HCT116 (cell line): ENCODE measurements around the gene ATP1B3. TPM values are rescaled to one million over a fixed set of nuclear protein-coding genes. Genes with fewer than 3 reads are reported as not detected.

Source experiments
- ATAC-seq: fragments of 200-7000 bp; cut with Tn5 transposase; 2 replicates; pipeline ENCODE4 v1.9.1; 2020; ENCODE audit warnings: mild to moderate bottlenecking, moderate library complexity
- BruUV-seq: library from RNA; stranded (reverse); fragments of 400-500 nt; replicated peaks from 2 replicates; lab custom pipeline; 2021; lab: Mats Ljungman, UMichigan
- CTCF ChIA-PET: fragments of 300-600 bp; sonication (Branson Sonifier 250); formaldehyde crosslinking; loops from one replicate; lab custom pipeline; 2021; ENCODE audit warnings: antibody characterized with exemption; lab: Charles Lee
- POLR2A ChIA-PET: fragments of 300-600, 350-600 bp; sonication (Branson Sonifier 250); formaldehyde crosslinking; loops from one replicate; lab custom pipeline; 2021; ENCODE audit warnings: antibody characterized with exemption; lab: Charles Lee
- RAD21 ChIA-PET, 2 experiments: fragments of 300-600 bp; sonication (Branson Sonifier 250); formaldehyde crosslinking; loops; one replicate each; lab custom pipeline; 2023; ENCODE audit warnings: low total read pairs in 2 of 2; ENCODE audit not compliant: uncharacterized antibody in 2 of 2, unreplicated experiment in 2 of 2, low non-redundant PET in 1 of 2; lab: Charles Lee
- DNase-seq: peaks from one replicate; pipeline ENCODE4 v3.0.0-alpha.2; 2010; ENCODE audit warnings: low read depth, low spot score
- H2AFZ ChIP-seq: fragments of 200-600 bp; shearing (Covaris generic), sonication (generic); 2 replicates; pipeline ENCODE4 v1.6.1; 2017; ENCODE audit warnings: low read depth, mixed run types, mixed read lengths, antibody characterized with exemption, low read length; ENCODE audit not compliant: poor library complexity, severe bottlenecking
- H3K27ac ChIP-seq: 2 replicates; pipeline ENCODE4 v1.5.1; 2012; ENCODE audit warnings: low read depth, low read length
- H3K27me3 ChIP-seq: fragments of 200-600 bp; sonication (generic); 2 replicates; pipeline ENCODE4 v1.6.1; 2016; ENCODE audit warnings: mixed run types, low read length, mixed read lengths; ENCODE audit not compliant: insufficient read depth
- H3K36me3 ChIP-seq, 2 experiments: fragments of 200-500 bp in 1 of 2; fragments of 200-600 bp in 1 of 2; sonication (Bioruptor generic) in 1 of 2; sonication (generic) in 1 of 2; 2 replicates each; pipeline versions ENCODE4 v1.5.1 to v1.6.1; 2014 to 2016; ENCODE audit warnings: low read length in 2 of 2, inconsistent platforms in 1 of 2, mixed read lengths in 1 of 2, mixed run types in 1 of 2; ENCODE audit not compliant: insufficient read depth in 2 of 2, control insufficient read depth in 1 of 2
- H3K4me1 ChIP-seq, 2 experiments: fragments of 200-600 bp in 1 of 2; sonication (generic) in 1 of 2; 2 replicates each; pipeline versions ENCODE4 v1.5.1 to v1.6.1; 2012 to 2017; ENCODE audit warnings: low read length in 2 of 2, inconsistent platforms in 1 of 2, mild to moderate bottlenecking in 1 of 2, mixed read lengths in 1 of 2, mixed run types in 1 of 2, moderate library complexity in 1 of 2; ENCODE audit not compliant: insufficient read depth in 2 of 2, control insufficient read depth in 1 of 2
- H3K4me2 ChIP-seq: fragments of 200-600 bp; sonication (generic); 2 replicates; pipeline ENCODE4 v1.6.1; 2017; ENCODE audit warnings: mixed run types, low read length, mixed read lengths
- H3K4me3 ChIP-seq, 2 experiments: fragments of 200-600 bp in 1 of 2; sonication (generic) in 1 of 2; replicated peaks in 1 of 2; 2 replicates each; pipeline ENCODE4 v1.5.1; 2011 to 2016; ENCODE audit warnings: low read length in 2 of 2, control low read depth in 1 of 2, low read depth in 1 of 2, mild to moderate bottlenecking in 1 of 2, mixed read lengths in 1 of 2, mixed run types in 1 of 2
- H3K79me2 ChIP-seq: fragments of 200-600 bp; sonication (generic); 2 replicates; pipeline ENCODE4 v1.6.1; 2017; ENCODE audit warnings: mild to moderate bottlenecking, mixed run types, low read length, moderate library complexity, mixed read lengths; ENCODE audit not compliant: insufficient read depth
- H3K9ac ChIP-seq: fragments of 200-600 bp; sonication (generic); 2 replicates; pipeline ENCODE4 v1.6.1; 2016; ENCODE audit warnings: low read length, mixed read lengths
- H3K9me2 ChIP-seq: fragments of 200-600 bp; sonication (generic), shearing (Covaris generic); 2 replicates; pipeline ENCODE4 v1.6.1; 2017; ENCODE audit warnings: mixed run types, mild to moderate bottlenecking, moderate library complexity; ENCODE audit not compliant: insufficient read depth
- H3K9me3 ChIP-seq, 2 experiments: fragments of 200-500 bp in 1 of 2; fragments of 200-600 bp in 1 of 2; sonication (Bioruptor generic) in 1 of 2; sonication (generic) in 1 of 2; 2 replicates each; pipeline ENCODE4 v1.6.1; 2014 to 2017; ENCODE audit warnings: low read length in 2 of 2, mixed read lengths in 2 of 2, inconsistent platforms in 1 of 2, low read depth in 1 of 2, mild to moderate bottlenecking in 1 of 2, mixed run types in 1 of 2, moderate library complexity in 1 of 2; ENCODE audit not compliant: control insufficient read depth in 1 of 2, insufficient read depth in 1 of 2
- H4K20me1 ChIP-seq: fragments of 200-600 bp; sonication (generic), shearing (Covaris generic); 2 replicates; pipeline ENCODE4 v1.6.1; 2017; ENCODE audit warnings: mixed run types, mild to moderate bottlenecking, moderate library complexity; ENCODE audit not compliant: insufficient read depth
- ATF3 ChIP-seq: IDR thresholded peaks from 2 replicates; pipeline ENCODE4 v1.6.1; 2012
- CBX3 ChIP-seq: IDR thresholded peaks from 2 replicates; pipeline ENCODE4 v1.6.1; 2012; ENCODE audit warnings: low read depth
- CEBPB ChIP-seq: IDR thresholded peaks from 2 replicates; pipeline ENCODE4 v1.6.1; 2012; ENCODE audit warnings: low read depth
- CTCF ChIP-seq, 3 experiments: fragments of 200-600 bp in 1 of 3; sonication (generic) in 1 of 3; IDR thresholded peaks in 2 of 3; conservative IDR thresholded peaks in 1 of 3; 2 replicates each; pipeline ENCODE4 v1.5.1; 2012 to 2017; ENCODE audit warnings: low read depth in 2 of 3, low read length in 2 of 3, antibody characterized with exemption in 1 of 3, borderline replicate concordance in 1 of 3, control low read depth in 1 of 3, mild to moderate bottlenecking in 1 of 3, mixed read lengths in 1 of 3, mixed run types in 1 of 3, moderate library complexity in 1 of 3; ENCODE audit not compliant: insufficient read depth in 1 of 3
- ELF1 ChIP-seq: IDR thresholded peaks from 2 replicates; pipeline ENCODE4 v1.6.1; 2012; ENCODE audit warnings: low read depth, borderline replicate concordance
- EZH2phosphoT487 ChIP-seq: fragments of 200-600 bp; IDR thresholded peaks from 2 replicates; pipeline ENCODE4 v1.6.1; 2018; ENCODE audit warnings: antibody characterized with exemption, borderline replicate concordance
- JUND ChIP-seq: IDR thresholded peaks from 2 replicates; pipeline ENCODE4 v1.6.1; 2012
- POLR2AphosphoS5 ChIP-seq: IDR thresholded peaks from 2 replicates; pipeline ENCODE4 v1.6.1; 2011; ENCODE audit warnings: mild to moderate bottlenecking, low read depth, low read length, moderate library complexity
- RAD21 ChIP-seq: IDR thresholded peaks from 2 replicates; pipeline ENCODE4 v1.6.1; 2012; ENCODE audit warnings: low read depth, mild to moderate bottlenecking
- REST ChIP-seq: IDR thresholded peaks from 2 replicates; pipeline ENCODE4 v1.6.1; 2012; ENCODE audit warnings: low read depth
- SP1 ChIP-seq: IDR thresholded peaks from 2 replicates; pipeline ENCODE4 v1.6.1; 2012; ENCODE audit warnings: low read depth
- TCF7L2 ChIP-seq: IDR thresholded peaks from 2 replicates; pipeline ENCODE4 v1.7.0; 2011; ENCODE audit warnings: borderline replicate concordance, inconsistent platforms; ENCODE audit not compliant: insufficient read depth, insufficient read length; ENCODE audit errors: extremely low read depth
- ZFX ChIP-seq: fragments of 450-650 bp; IDR thresholded peaks from 2 replicates; pipeline ENCODE4 v1.6.1; 2017
- intact Hi-C: fragments of 100-400 bp; cut with micrococcal nuclease; formaldehyde crosslinking; loops from 2 replicates; pipeline ENCODE4 v1.10.0; 2022
- total RNA-seq: library from RNA; stranded (reverse); gene quantifications from one replicate; pipeline ENCODE4 v1.2.1, GENCODE V29; 2021; ENCODE audit not compliant: unreplicated experiment

Gene ATP1B3
- total RNA-seq, 1 experiment from 2014 or later: 147 TPM

- TF ChIP-seq CEBPB: no peak
- TF ChIP-seq ELF1: no peak
- no peak for TF ChIP-seq RAD21
- no peak for TF ChIP-seq POLR2AphosphoS5
- no peak for TF ChIP-seq ATF3
- TF ChIP-seq REST: no peak
- no peak for TF ChIP-seq JUND
- TF ChIP-seq ZFX: no peak
- TF ChIP-seq CBX3: no peak
- no peak for TF ChIP-seq CTCF (IDR thresholded peaks at IDR 0.05 in 2 of 3, conservative IDR thresholded peaks at IDR 0.05 in 1 of 3; ENCODE audit: borderline replicate concordance in 1 of 3, insufficient read depth in 1 of 3, low read depth in 2 of 3, low read length in 2 of 3)
- no peak for TF ChIP-seq SP1
- no peak for TF ChIP-seq TCF7L2
- TF ChIP-seq EZH2phosphoT487: no peak
- no peak for ATAC-seq
- no peak for DNase-seq
- Histone ChIP-seq H2AFZ (no peak overlapping the region), H3K79me2 (no peaks in the 10 kb centered on the region), H3K36me3 (no peaks in the 10 kb centered on the region), H3K9me2 (no peaks in the 10 kb centered on the region), H4K20me1 (no peaks in the 10 kb centered on the region), H3K4me1 (peaks cover 17 to 18% of the 10 kb centered on the region in 2 experiments), H3K9me3 (no peaks in the 10 kb centered on the region), H3K27me3 (no peaks in the 10 kb centered on the region), H3K4me3 (no peak overlapping the region), H3K27ac (peak overlapping the region; percentile 52; the same call in 1 of the 2 replicates), H3K9ac (no peak overlapping the region), H3K4me2 (peak overlapping the region; percentile 45; the same call in 1 of the 2 replicates)
- no TSS peak for BruUV-seq
- ChIA-PET RAD21 (no interaction called here), POLR2A (no interaction called here), CTCF (no interaction called here)
- intact Hi-C loops: loop anchor here (5.0 kb wide), 1 partner anchor 167 kb away; no protein-coding TSS in a partner anchor
These were observed 84.3 kb downstream of the ATP1B3 start for GRCh38 chr3:141960731-141961130.
